PFSK-1 (cell line): ENCODE measurements around the gene KCNAB3.

Source experiments
- FOXP2 ChIP-seq: optimal IDR thresholded peaks from 2 replicates; pipeline ENCODE3; 2011; ENCODE audit warnings: borderline replicate concordance, control low read depth, inconsistent platforms; ENCODE audit not compliant: insufficient read depth; ENCODE audit errors: extremely low read length, extremely low read depth
- POLR2AphosphoS5 ChIP-seq: IDR thresholded peaks from 2 replicates; pipeline ENCODE4 v1.6.1; 2012; ENCODE audit warnings: low read depth, mild to moderate bottlenecking, control low read depth, low read length, moderate library complexity
- REST ChIP-seq, 2 experiments: IDR thresholded peaks; 2 replicates each; pipeline versions ENCODE4 v1.6.1 to v1.8.0; 2011 to 2012; ENCODE audit warnings: low read depth in 2 of 2, low read length in 2 of 2, control low read depth in 1 of 2, inconsistent platforms in 1 of 2, mild to moderate bottlenecking in 1 of 2, moderate library complexity in 1 of 2; ENCODE audit not compliant: insufficient read depth in 1 of 2
- SIN3A ChIP-seq: IDR thresholded peaks from 2 replicates; pipeline ENCODE4 v1.6.1; 2012; ENCODE audit warnings: mild to moderate bottlenecking, low read length, moderate library complexity, borderline replicate concordance; ENCODE audit not compliant: insufficient read depth
- TAF1 ChIP-seq: IDR thresholded peaks from 2 replicates; pipeline ENCODE4 v1.6.1; 2012; ENCODE audit warnings: low read length, control low read depth, borderline replicate concordance; ENCODE audit not compliant: insufficient read depth

The KCNAB3 gene

GRCh38 chr17:7922845-7923628, 6.6 kb downstream of the KCNAB3 start:
- TF ChIP-seq POLR2AphosphoS5 (no peak), REST (IDR thresholded peaks at IDR 0.05; ENCODE audit: insufficient read depth in 1 of 2, low read depth in 2 of 2, low read length in 2 of 2) (no peak), TAF1 (no peak), FOXP2 (no peak), SIN3A (no peak)

GRCh38 chr17:7922269-7922844, 7.3 kb downstream of the KCNAB3 start:
- no peak for TF ChIP-seq REST (IDR thresholded peaks at IDR 0.05; ENCODE audit: insufficient read depth in 1 of 2, low read depth in 2 of 2, low read length in 2 of 2)
- no peak for TF ChIP-seq FOXP2
- no peak for TF ChIP-seq TAF1
- no peak for TF ChIP-seq SIN3A
- TF ChIP-seq POLR2AphosphoS5, result no peak

GRCh38 chr17:7916808-7917207, 12.8 kb downstream of the KCNAB3 start:
- TF ChIP-seq FOXP2, result no peak
- TF ChIP-seq SIN3A, result no peak
- TF ChIP-seq REST (IDR thresholded peaks at IDR 0.05; ENCODE audit: insufficient read depth in 1 of 2, low read depth in 2 of 2, low read length in 2 of 2), result no peak
- no peak for TF ChIP-seq POLR2AphosphoS5
- no peak for TF ChIP-seq TAF1

- TF ChIP-seq POLR2AphosphoS5 (no peak), FOXP2 (no peak), REST (IDR thresholded peaks at IDR 0.05; ENCODE audit: insufficient read depth in 1 of 2, low read depth in 2 of 2, low read length in 2 of 2) (no peak), SIN3A (no peak), TAF1 (no peak)
These were observed 13.3 kb downstream of the KCNAB3 start for GRCh38 chr17:7916385-7916682.
